Ovary (tissue), 3 donors: ENCODE measurements around the gene ABCA1.

Experiments
- POLR2A ChIP-seq: fragments of 450-650 bp; IDR thresholded peaks from one replicate; pipeline ENCODE4 v1.6.1; 2017; ENCODE audit warnings: antibody characterized with exemption, mild to moderate bottlenecking, moderate library complexity
- TF ChIP-seq, protein P1 (sequence below), 3 donors: fragments of 450-650 bp in 2 of 3; fragments of 200-600 bp in 1 of 3; IDR thresholded peaks; one replicate each; pipeline versions ENCODE4 v1.5.1 to v1.8.0; 2016 to 2022; ENCODE audit warnings: antibody characterized with exemption in 3 of 3, mild to moderate bottlenecking in 1 of 3
- donor health status: DM: no; HTN: no; CAD: no.

DNA sequence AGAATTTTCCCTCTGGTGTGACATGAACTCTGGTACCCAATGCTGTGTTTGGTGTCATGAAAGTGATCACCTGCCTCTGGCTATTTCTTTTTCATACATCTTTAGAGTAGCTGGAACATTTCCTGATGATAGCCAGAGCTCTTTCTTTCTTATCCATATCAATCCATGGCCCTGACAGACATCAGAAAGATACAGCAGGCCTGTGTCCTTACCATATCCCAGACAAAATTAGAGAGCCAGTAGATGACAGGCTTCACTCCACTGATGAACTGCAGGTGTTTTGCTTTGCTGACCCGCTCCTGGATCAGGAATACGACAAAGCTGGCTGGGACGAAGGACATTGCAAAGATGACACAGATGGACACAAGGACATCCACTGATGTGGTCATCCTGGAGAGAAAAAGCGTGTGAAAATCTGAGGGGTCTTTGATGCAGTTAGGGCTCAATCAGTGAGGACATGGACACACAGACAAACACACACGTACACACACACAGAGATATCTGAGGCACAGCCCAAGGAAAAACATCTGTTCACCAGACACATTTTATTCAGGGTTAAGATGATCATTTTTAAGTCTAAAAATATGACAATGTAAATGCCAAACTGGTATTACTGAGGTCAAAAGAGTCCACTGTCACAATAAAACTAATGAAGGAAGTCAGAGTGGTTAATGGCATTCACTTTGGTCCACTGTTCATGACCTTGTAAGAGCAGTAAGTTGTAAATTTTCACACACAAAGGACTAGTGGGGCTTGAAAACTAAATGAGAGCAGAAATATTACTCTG lies 129.6 kb downstream of the ABCA1 start:
- TF ChIP-seq POLR2A: no peak
- TF ChIP-seq, protein P1, sequence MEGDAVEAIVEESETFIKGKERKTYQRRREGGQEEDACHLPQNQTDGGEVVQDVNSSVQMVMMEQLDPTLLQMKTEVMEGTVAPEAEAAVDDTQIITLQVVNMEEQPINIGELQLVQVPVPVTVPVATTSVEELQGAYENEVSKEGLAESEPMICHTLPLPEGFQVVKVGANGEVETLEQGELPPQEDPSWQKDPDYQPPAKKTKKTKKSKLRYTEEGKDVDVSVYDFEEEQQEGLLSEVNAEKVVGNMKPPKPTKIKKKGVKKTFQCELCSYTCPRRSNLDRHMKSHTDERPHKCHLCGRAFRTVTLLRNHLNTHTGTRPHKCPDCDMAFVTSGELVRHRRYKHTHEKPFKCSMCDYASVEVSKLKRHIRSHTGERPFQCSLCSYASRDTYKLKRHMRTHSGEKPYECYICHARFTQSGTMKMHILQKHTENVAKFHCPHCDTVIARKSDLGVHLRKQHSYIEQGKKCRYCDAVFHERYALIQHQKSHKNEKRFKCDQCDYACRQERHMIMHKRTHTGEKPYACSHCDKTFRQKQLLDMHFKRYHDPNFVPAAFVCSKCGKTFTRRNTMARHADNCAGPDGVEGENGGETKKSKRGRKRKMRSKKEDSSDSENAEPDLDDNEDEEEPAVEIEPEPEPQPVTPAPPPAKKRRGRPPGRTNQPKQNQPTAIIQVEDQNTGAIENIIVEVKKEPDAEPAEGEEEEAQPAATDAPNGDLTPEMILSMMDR (IDR thresholded peaks at IDR 0.05): no peak
